Measurements from ENCODE around the gene TMEM140.

GRCh38 chr7:135199439-135199838 is 51.6 kb downstream of the TMEM140 start:
- no peak for TF ChIP-seq CTCF (IDR thresholded peaks at IDR 0.05)
- TF ChIP-seq ZFX (IDR thresholded peaks at IDR 0.05; ENCODE audit: borderline replicate concordance), result no peak
